ENCODE results near the gene SMAD9. TPM values are rescaled to one million over a fixed set of nuclear protein-coding genes. Genes with fewer than 3 reads are reported as not detected.

Gene SMAD9
- total and polyA plus RNA-seq, 5 donors from 2014 or later = 0.06 to 0.15 (median 0.08) TPM; not detected in 2

- H3K36me3 Mint-ChIP-seq = no peaks in the 10 kb centered on the region
Measured at GRCh38 chr13:36907821-36908220, 12.2 kb downstream of the SMAD9 start.

DNA sequence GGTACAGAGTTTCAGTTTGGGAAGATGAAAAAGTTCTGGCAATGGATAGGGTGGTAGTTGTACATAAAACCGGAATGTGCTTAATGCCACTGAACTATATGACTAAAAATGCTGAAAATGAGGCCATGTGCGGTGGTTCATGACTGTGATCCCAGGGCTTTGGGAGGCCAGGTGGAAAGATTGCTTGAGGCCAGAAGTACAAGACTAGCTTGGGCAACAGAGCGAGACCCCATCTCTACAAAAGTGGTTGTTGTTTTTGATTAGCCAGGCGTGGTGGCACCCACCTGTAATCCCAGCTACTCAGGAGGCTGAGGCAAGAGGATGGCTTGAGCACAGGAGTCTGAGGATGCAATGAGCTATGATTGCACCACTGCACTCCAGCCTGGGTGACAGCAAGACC, 12.8 kb downstream of the SMAD9 start:
- Mint-ChIP-seq H3K9me3 (no peaks in the 10 kb centered on the region), H3K4me1 (no peaks in the 10 kb centered on the region), H3K4me3 (no peak overlapping the region), H3K27ac (no peak overlapping the region), H3K27me3 (peaks cover 10% of the 10 kb centered on the region), H3K36me3 (no peaks in the 10 kb centered on the region)
- Histone ChIP-seq H3K27ac (ENCODE audit: insufficient read depth, low read length, poor library complexity, severe bottlenecking) (no peak overlapping the region), H3K36me3 (ENCODE audit: control insufficient read depth, insufficient read depth, low read length) (no peaks in the 10 kb centered on the region), H3K4me3 (ENCODE audit: low read depth, low read length) (no peak overlapping the region), H3K9me3 (ENCODE audit: control insufficient read depth in 2 of 2, low read length in 2 of 2) (no peaks in the 10 kb centered on the region), H3K4me1 (ENCODE audit: control insufficient read depth, insufficient read depth, low read length, poor library complexity, severe bottlenecking) (no peaks in the 10 kb centered on the region), H3K27me3 (ENCODE audit: control insufficient read depth, insufficient read depth, low read length) (peaks cover 1% of the 10 kb centered on the region)
- no peak for DNase-seq
- ATAC-seq (ENCODE audit: low read depth in 2 of 2) = no peak

More at GRCh38 chr13:36907821-36908220, 12.2 kb downstream of the SMAD9 start:
- Mint-ChIP-seq H3K4me3 (no peak overlapping the region), H3K27ac (no peak overlapping the region), H3K27me3 (peaks cover 10% of the 10 kb centered on the region), H3K4me1 (no peaks in the 10 kb centered on the region), H3K9me3 (no peaks in the 10 kb centered on the region)
- Histone ChIP-seq H3K4me3 (ENCODE audit: low read depth, low read length) (no peak overlapping the region), H3K36me3 (ENCODE audit: control insufficient read depth, insufficient read depth, low read length) (no peaks in the 10 kb centered on the region), H3K27me3 (ENCODE audit: control insufficient read depth, insufficient read depth, low read length) (peaks cover 1% of the 10 kb centered on the region), H3K4me1 (ENCODE audit: control insufficient read depth, insufficient read depth, low read length, poor library complexity, severe bottlenecking) (no peaks in the 10 kb centered on the region), H3K9me3 (ENCODE audit: control insufficient read depth in 2 of 2, low read length in 2 of 2) (no peaks in the 10 kb centered on the region), H3K27ac (ENCODE audit: insufficient read depth, low read length, poor library complexity, severe bottlenecking) (no peak overlapping the region)
- ATAC-seq (ENCODE audit: low read depth in 2 of 2) = no peak
- no peak for DNase-seq

DNA sequence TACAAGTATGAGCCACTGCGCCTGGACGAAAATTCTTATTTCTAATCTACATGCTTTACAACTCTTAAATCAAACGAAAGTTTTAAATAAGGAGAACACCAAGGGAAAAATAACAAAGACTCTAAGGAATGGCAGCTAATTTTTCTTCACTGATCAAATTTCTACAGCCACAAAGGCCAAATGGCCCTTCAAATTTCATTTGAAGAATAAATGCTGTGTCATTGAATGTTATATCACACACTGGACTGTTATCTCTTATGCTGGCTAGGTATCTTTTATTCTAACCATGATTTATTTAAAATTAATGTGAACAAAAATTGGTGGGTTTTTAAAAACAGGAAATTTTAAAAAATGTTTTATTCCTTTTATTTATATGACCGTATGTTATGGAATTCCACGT, 14.1 kb downstream of the SMAD9 start:
- Mint-ChIP-seq H3K27ac (no peak overlapping the region), H3K27me3 (peaks cover 15% of the 10 kb centered on the region)
- H3K27ac ChIP-seq (ENCODE audit: insufficient read depth, low read length, poor library complexity, severe bottlenecking) = no peak overlapping the region

DNA sequence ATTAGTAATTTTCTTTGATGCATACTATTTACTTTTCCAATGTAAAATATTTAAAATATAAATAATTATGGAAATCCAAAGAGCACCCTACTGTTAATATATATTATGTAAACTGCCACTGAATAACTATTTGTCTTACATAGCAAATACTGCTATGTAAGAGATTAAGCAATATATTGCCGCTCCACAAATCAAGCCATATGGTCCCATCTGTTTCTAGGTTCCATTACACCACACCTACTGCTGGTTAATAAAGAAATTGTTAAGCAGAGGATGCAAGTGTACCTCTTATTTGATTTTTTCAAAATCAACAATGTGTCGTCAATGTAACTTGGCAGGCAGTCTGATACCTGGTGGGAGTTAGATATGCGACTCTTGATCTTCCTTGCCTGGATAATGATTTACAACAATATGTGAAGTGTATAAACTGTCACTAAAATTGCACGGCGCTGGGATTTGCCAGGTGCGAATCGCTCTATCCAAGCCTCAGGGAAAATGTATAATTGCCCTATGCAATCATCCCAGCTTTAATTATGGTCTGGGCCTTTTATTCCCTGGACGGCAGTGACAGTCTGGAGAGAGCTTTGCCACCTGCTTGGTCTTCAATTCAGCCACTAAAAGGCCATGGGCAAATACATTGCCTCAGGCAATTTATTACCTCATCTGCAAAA, 16.0 kb downstream of the SMAD9 start:
- DNase-seq = no peak
- H3K9me3 Mint-ChIP-seq = peaks cover 0 to 3% (median 0%) of the 10 kb centered on the region in 7 donors

More for the DNA sequence above, 14.1 kb downstream of the SMAD9 start:
- Mint-ChIP-seq H3K4me1 (no peaks in the 10 kb centered on the region), H3K4me3 (no peak overlapping the region), H3K9me3 (peaks cover 0 to 3% (median 0%) of the 10 kb centered on the region in 7 donors), H3K36me3 (no peaks in the 10 kb centered on the region)
- H3K4me3 ChIP-seq (ENCODE audit: low read depth, low read length) = no peak overlapping the region
- no peaks in the 10 kb centered on the region for H3K36me3 ChIP-seq (ENCODE audit: control insufficient read depth, insufficient read depth, low read length)
- DNase-seq (no peak), ATAC-seq (ENCODE audit: low read depth in 2 of 2) (no peak)
- peaks cover 1% of the 10 kb centered on the region for H3K27me3 ChIP-seq (ENCODE audit: control insufficient read depth, insufficient read depth, low read length)
- H3K4me1 ChIP-seq (ENCODE audit: control insufficient read depth, insufficient read depth, low read length, poor library complexity, severe bottlenecking) = no peaks in the 10 kb centered on the region
- H3K9me3 ChIP-seq (ENCODE audit: control insufficient read depth in 2 of 2, low read length in 2 of 2) = no peaks in the 10 kb centered on the region

DNA sequence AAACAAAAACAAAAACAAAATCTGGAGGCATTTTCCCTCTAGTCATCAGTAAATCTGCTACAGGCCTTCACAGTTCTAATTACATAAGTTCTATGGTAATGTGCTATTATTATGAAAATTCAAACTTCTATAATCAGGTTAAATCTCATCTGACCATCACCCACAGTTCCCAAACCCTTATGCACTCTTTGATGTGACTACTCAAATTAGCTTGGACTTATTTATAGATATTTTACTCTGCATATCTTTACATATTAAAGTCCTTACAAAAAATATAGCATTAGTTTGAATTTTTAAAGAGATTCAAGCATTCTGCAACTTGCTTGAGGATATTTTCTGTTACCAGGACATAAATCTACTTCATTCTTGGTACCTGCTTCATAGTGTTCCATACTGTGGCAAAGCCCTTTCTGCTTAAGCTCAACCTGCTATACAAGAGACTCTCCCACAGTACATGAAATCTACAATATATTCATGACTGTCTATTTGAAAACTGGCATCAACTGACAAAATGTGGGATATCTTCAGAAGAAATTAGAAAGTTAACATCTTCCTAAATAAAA, 22.9 kb downstream of the SMAD9 start:
- Histone ChIP-seq H3K27me3 (ENCODE audit: control insufficient read depth, insufficient read depth, low read length) (peaks cover 2% of the 10 kb centered on the region), H3K27ac (ENCODE audit: insufficient read depth, low read length, poor library complexity, severe bottlenecking) (no peak overlapping the region), H3K4me1 (ENCODE audit: control insufficient read depth, insufficient read depth, low read length, poor library complexity, severe bottlenecking) (no peaks in the 10 kb centered on the region), H3K9me3 (ENCODE audit: control insufficient read depth in 2 of 2, low read length in 2 of 2) (no peaks in the 10 kb centered on the region), H3K36me3 (ENCODE audit: control insufficient read depth, insufficient read depth, low read length) (no peaks in the 10 kb centered on the region), H3K4me3 (ENCODE audit: low read depth, low read length) (no peak overlapping the region)
- Mint-ChIP-seq H3K4me1 (no peaks in the 10 kb centered on the region), H3K36me3 (no peaks in the 10 kb centered on the region), H3K27ac (no peak overlapping the region), H3K27me3 (peaks cover 22% of the 10 kb centered on the region), H3K4me3 (no peak overlapping the region), H3K9me3 (peaks cover 0 to 5% (median 2%) of the 10 kb centered on the region in 7 donors)
- ATAC-seq (ENCODE audit: low read depth in 2 of 2) (no peak), DNase-seq (no peak)

More for the DNA sequence above, 16.0 kb downstream of the SMAD9 start:
- Mint-ChIP-seq H3K27me3 (peaks cover 23% of the 10 kb centered on the region), H3K4me3 (no peak overlapping the region), H3K4me1 (no peaks in the 10 kb centered on the region), H3K36me3 (no peaks in the 10 kb centered on the region), H3K27ac (no peak overlapping the region)
- ATAC-seq (ENCODE audit: low read depth in 2 of 2) = no peak
- Histone ChIP-seq H3K36me3 (ENCODE audit: control insufficient read depth, insufficient read depth, low read length) (no peaks in the 10 kb centered on the region), H3K27ac (ENCODE audit: insufficient read depth, low read length, poor library complexity, severe bottlenecking) (no peak overlapping the region), H3K27me3 (ENCODE audit: control insufficient read depth, insufficient read depth, low read length) (peaks cover 1% of the 10 kb centered on the region), H3K9me3 (ENCODE audit: control insufficient read depth in 2 of 2, low read length in 2 of 2) (no peaks in the 10 kb centered on the region), H3K4me3 (ENCODE audit: low read depth, low read length) (no peak overlapping the region), H3K4me1 (ENCODE audit: control insufficient read depth, insufficient read depth, low read length, poor library complexity, severe bottlenecking) (no peaks in the 10 kb centered on the region)

GRCh38 chr13:36891752-36892151, 28.3 kb downstream of the SMAD9 start:
- Histone ChIP-seq H3K27me3 (ENCODE audit: control insufficient read depth, insufficient read depth, low read length) (no peaks in the 10 kb centered on the region), H3K27ac (ENCODE audit: insufficient read depth, low read length, poor library complexity, severe bottlenecking) (no peak overlapping the region), H3K4me1 (ENCODE audit: control insufficient read depth, insufficient read depth, low read length, poor library complexity, severe bottlenecking) (no peaks in the 10 kb centered on the region), H3K4me3 (ENCODE audit: low read depth, low read length) (no peak overlapping the region), H3K36me3 (ENCODE audit: control insufficient read depth, insufficient read depth, low read length) (no peaks in the 10 kb centered on the region), H3K9me3 (ENCODE audit: control insufficient read depth in 2 of 2, low read length in 2 of 2) (no peaks in the 10 kb centered on the region)
- H3K36me3 Mint-ChIP-seq = no peaks in the 10 kb centered on the region
- H3K27me3 Mint-ChIP-seq = peaks cover 12% of the 10 kb centered on the region
- no peak overlapping the region for H3K27ac Mint-ChIP-seq
- ATAC-seq (ENCODE audit: low read depth in 2 of 2) (no peak), DNase-seq (no peak)
- H3K9me3 Mint-ChIP-seq = peaks cover 0 to 4% (median 0%) of the 10 kb centered on the region in 7 donors
- no peak overlapping the region for H3K4me3 Mint-ChIP-seq
- peaks cover 0 to 2% (median 0%) of the 10 kb centered on the region in 4 donors for H3K4me1 Mint-ChIP-seq

DNA sequence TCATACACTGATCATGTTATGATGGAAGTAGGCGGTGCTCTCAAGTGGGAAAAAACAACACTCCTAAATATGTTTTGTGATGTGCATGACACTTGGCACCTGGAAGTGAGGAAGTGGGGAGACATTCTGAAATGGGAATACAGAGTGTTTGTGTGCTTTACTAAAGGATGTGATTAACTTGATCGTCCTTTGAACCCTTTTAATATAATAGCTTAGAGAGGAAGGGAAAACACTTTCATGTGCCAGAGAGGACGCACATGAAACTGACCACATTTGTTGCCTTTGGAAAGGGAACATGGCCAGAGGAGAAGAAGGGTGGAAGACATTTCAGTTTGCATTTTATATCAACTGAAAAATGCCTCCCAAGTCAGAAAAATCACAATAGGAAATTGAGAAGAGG, 31.4 kb downstream of the SMAD9 start:
- no peak for DNase-seq
- no peaks in the 10 kb centered on the region for H3K36me3 Mint-ChIP-seq
- Histone ChIP-seq H3K4me3 (ENCODE audit: low read depth, low read length) (no peak overlapping the region), H3K4me1 (ENCODE audit: control insufficient read depth, insufficient read depth, low read length, poor library complexity, severe bottlenecking) (no peaks in the 10 kb centered on the region), H3K36me3 (ENCODE audit: control insufficient read depth, insufficient read depth, low read length) (no peaks in the 10 kb centered on the region), H3K27me3 (ENCODE audit: control insufficient read depth, insufficient read depth, low read length) (no peaks in the 10 kb centered on the region), H3K27ac (ENCODE audit: insufficient read depth, low read length, poor library complexity, severe bottlenecking) (no peak overlapping the region), H3K9me3 (ENCODE audit: control insufficient read depth in 2 of 2, low read length in 2 of 2) (no peaks in the 10 kb centered on the region)
- no peak overlapping the region for H3K4me3 Mint-ChIP-seq
- H3K4me1 Mint-ChIP-seq = peaks cover 0 to 2% (median 0%) of the 10 kb centered on the region in 4 donors
- H3K9me3 Mint-ChIP-seq = peaks cover 0 to 1% (median 0%) of the 10 kb centered on the region in 7 donors
- no peak overlapping the region for H3K27ac Mint-ChIP-seq
- ATAC-seq (ENCODE audit: low read depth in 2 of 2) = no peak
- H3K27me3 Mint-ChIP-seq = peaks cover 12% of the 10 kb centered on the region

Measured in CD4-positive, CD25-positive, alpha-beta regulatory T cell (primary cell).